Activated naive CD4-positive, alpha-beta T cell (primary cell): ENCODE results near the gene IST1.
"Not testable (repeated sequence)": the region's sequence is repeated elsewhere in the genome, so short reads cannot be mapped to it uniquely, and the experiment has no call there.

Experiments used
- DNase-seq, 4 experiments: peaks; one replicate each; lab custom pipeline; 2025; lab: John Stamatoyannopoulos, UW

Gene IST1

GRCh38 chr16:71894921-71895678 lies at the start of gene IST1:
Gene IST1 (plus strand): TSS chr16:71895531. CDS start chr16:71915641, 20,110 bp downstream.
- DNase-seq: peak; percentile 92 to 97 (median 95)

- DNase-seq: peak; percentile 80 to 91 (median 86)
These were observed 49.5 kb upstream of the IST1 start, which contains the start of gene ATXN1L for GRCh38 chr16:71845639-71846430. Gene ATXN1L (plus strand): TSS chr16:71845976. CDS start chr16:71849741, 3,765 bp downstream.

GRCh38 chr16:71846431-71846830 lies 48.9 kb upstream of the IST1 start:
- DNase-seq: no peak

GRCh38 chr16:71847096-71847495 lies 48.2 kb upstream of the IST1 start:
- no peak for DNase-seq

GRCh38 chr16:71848622-71849021 lies 46.7 kb upstream of the IST1 start:
- DNase-seq: no peak

- DNase-seq: no peak
These were observed 43.6 kb upstream of the IST1 start for GRCh38 chr16:71851746-71852145.

GRCh38 chr16:71852158-71852557 lies 43.2 kb upstream of the IST1 start:
- no peak for DNase-seq

- DNase-seq: no peak
These were observed 42.8 kb upstream of the IST1 start for GRCh38 chr16:71852561-71852960.

- no peak for DNase-seq
These were observed 41.9 kb upstream of the IST1 start for GRCh38 chr16:71853413-71853812.

- DNase-seq: no peak
These were observed 40.9 kb upstream of the IST1 start for GRCh38 chr16:71854369-71854948.

- DNase-seq: no peak
These were observed 39.2 kb upstream of the IST1 start for GRCh38 chr16:71855937-71856662.

- DNase-seq: no peak
These were observed 35.4 kb upstream of the IST1 start for GRCh38 chr16:71859762-71860521.

GRCh38 chr16:71863995-71864394 lies 31.3 kb upstream of the IST1 start:
- DNase-seq: no peak

GRCh38 chr16:71865173-71865863 lies 30.0 kb upstream of the IST1 start:
- DNase-seq: no peak

- not testable (repeated sequence) for DNase-seq
These were observed 28.2 kb upstream of the IST1 start for GRCh38 chr16:71867175-71867574.

GRCh38 chr16:71867939-71868338 lies 27.4 kb upstream of the IST1 start:
- DNase-seq: no peak

- no peak for DNase-seq
These were observed 26.2 kb upstream of the IST1 start for GRCh38 chr16:71869089-71869488.

- DNase-seq: no peak
These were observed 24.5 kb upstream of the IST1 start for GRCh38 chr16:71870818-71871217.

GRCh38 chr16:71873199-71873598 lies 22.1 kb upstream of the IST1 start:
- no peak for DNase-seq

GRCh38 chr16:71878911-71879310 lies 16.4 kb upstream of the IST1 start:
- no peak for DNase-seq

GRCh38 chr16:71880176-71880575 lies 15.2 kb upstream of the IST1 start:
- no peak for DNase-seq
